Liver (tissue), 9 donors: Measurements from ENCODE around the gene TPBG. TPM values are rescaled to one million over a fixed set of nuclear protein-coding genes. Genes with fewer than 3 reads are reported as not detected.

Experiments
- DNase-seq: peaks from one replicate; pipeline ENCODE4 v3.0.0-alpha.2; 2017; ENCODE audit warnings: low spot score
- H3K27ac ChIP-seq, 2 donors: one replicate each; pipeline ENCODE4 v1.7.0; 2013; ENCODE audit warnings: inconsistent platforms in 2 of 2, low read length in 2 of 2, control low read depth in 1 of 2, low read depth in 1 of 2, mild to moderate bottlenecking in 1 of 2
- H3K27me3 ChIP-seq, 4 donors: one replicate each; pipeline versions ENCODE4 v1.6.1 to v1.7.0; 2013; ENCODE audit warnings: low read length in 3 of 4, inconsistent platforms in 1 of 4, mild to moderate bottlenecking in 1 of 4, moderate library complexity in 1 of 4; ENCODE audit not compliant: control insufficient read depth in 4 of 4, insufficient read depth in 4 of 4
- H3K36me3 ChIP-seq, 4 donors: one replicate each; pipeline versions ENCODE4 v1.6.1 to v1.7.0; 2013; ENCODE audit warnings: low read length in 3 of 4, mild to moderate bottlenecking in 3 of 4, low read depth in 1 of 4, moderate library complexity in 1 of 4; ENCODE audit not compliant: control insufficient read depth in 4 of 4, insufficient read depth in 3 of 4
- H3K4me1 ChIP-seq, 4 donors: one replicate each; pipeline versions ENCODE4 v1.6.1 to v1.7.0; 2013; ENCODE audit warnings: low read length in 3 of 4, mild to moderate bottlenecking in 3 of 4, moderate library complexity in 1 of 4; ENCODE audit not compliant: control insufficient read depth in 4 of 4, insufficient read depth in 4 of 4
- H3K4me3 ChIP-seq, 3 donors: one replicate each; pipeline versions ENCODE4 v1.6.1 to v1.7.0; 2013; ENCODE audit warnings: low read length in 3 of 3, control low read depth in 1 of 3, low read depth in 1 of 3, mild to moderate bottlenecking in 1 of 3
- H3K9ac ChIP-seq, 2 donors: one replicate each; pipeline ENCODE4 v1.7.0; 2013; ENCODE audit warnings: low read length in 2 of 2, mild to moderate bottlenecking in 2 of 2, moderate library complexity in 2 of 2, control low read depth in 1 of 2, low read depth in 1 of 2
- H3K9me3 ChIP-seq, 4 donors: one replicate each; pipeline versions ENCODE4 v1.6.1 to v1.7.0; 2013; ENCODE audit warnings: low read length in 3 of 4; ENCODE audit not compliant: control insufficient read depth in 4 of 4
- EGR1 ChIP-seq, 2 donors: IDR thresholded peaks; 2 replicates each; pipeline ENCODE4 v1.6.1; 2016 to 2018; ENCODE audit warnings: antibody characterized with exemption in 2 of 2, low read depth in 2 of 2
- FOXA1 ChIP-seq: IDR thresholded peaks from 2 replicates; pipeline ENCODE4 v1.6.1; 2016; ENCODE audit warnings: antibody characterized with exemption
- FOXA2 ChIP-seq: IDR thresholded peaks from 2 replicates; pipeline ENCODE4 v1.6.1; 2016; ENCODE audit warnings: antibody characterized with exemption
- GABPA ChIP-seq, 2 donors: IDR thresholded peaks in 1 of 2; conservative IDR thresholded peaks in 1 of 2; 2 replicates each; pipeline ENCODE4 v1.6.1; 2016; ENCODE audit warnings: antibody characterized with exemption in 2 of 2, mild to moderate bottlenecking in 1 of 2, moderate library complexity in 1 of 2
- HNF4A ChIP-seq, 2 donors: conservative IDR thresholded peaks; 2 replicates each; pipeline ENCODE4 v1.6.1; 2016; ENCODE audit warnings: antibody characterized with exemption in 2 of 2, mild to moderate bottlenecking in 2 of 2
- HNF4G ChIP-seq: IDR thresholded peaks from 2 replicates; pipeline ENCODE4 v1.6.1; 2016; ENCODE audit warnings: antibody characterized with exemption
- JUND ChIP-seq, 2 donors: IDR thresholded peaks; 2 replicates each; pipeline ENCODE4 v1.6.1; 2016; ENCODE audit warnings: antibody characterized with exemption in 2 of 2
- NR2F2 ChIP-seq: IDR thresholded peaks from 2 replicates; pipeline ENCODE4 v1.6.1; 2016; ENCODE audit warnings: antibody characterized with exemption
- RAD21 ChIP-seq, 2 donors: IDR thresholded peaks; 2 replicates each; pipeline ENCODE4 v1.6.1; 2016; ENCODE audit warnings: antibody characterized with exemption in 2 of 2, mild to moderate bottlenecking in 2 of 2
- RXRA ChIP-seq, 2 donors: IDR thresholded peaks; 2 replicates each; pipeline ENCODE4 v1.6.1; 2017 to 2018; ENCODE audit warnings: antibody characterized with exemption in 2 of 2, mild to moderate bottlenecking in 1 of 2
- SP1 ChIP-seq: IDR thresholded peaks from 2 replicates; pipeline ENCODE4 v1.6.1; 2018; ENCODE audit warnings: antibody characterized with exemption, mild to moderate bottlenecking
- TAF1 ChIP-seq: conservative IDR thresholded peaks from 2 replicates; pipeline ENCODE4 v1.6.1; 2016; ENCODE audit warnings: antibody characterized with exemption, mild to moderate bottlenecking
- YY1 ChIP-seq: IDR thresholded peaks from 2 replicates; pipeline ENCODE4 v1.6.1; 2016; ENCODE audit warnings: antibody characterized with exemption, mild to moderate bottlenecking
- WGBS: extraction: QIAGEN DNeasy Blood & Tissue Kit; methylation state at CpG from one replicate; pipeline ENCODE4 v1.1.7; 2013; 5-methylcytosine and 5-hydroxymethylcytosine counted together
- polyA plus RNA-seq, 2 donors: library from polyadenylated mRNA; stranded (reverse) in 1 of 2; unstranded in 1 of 2; fragments of 200-250 nt in 1 of 2; fragments of >200 nt in 1 of 2; fragmentation: Nextera tagmentation in 1 of 2; extraction: Ambion mirVana in 1 of 2; gene quantifications; one replicate each; pipeline versions ENCODE4 v1.2.1 to v1.2.3, GENCODE V29; 2013 to 2015
- total RNA-seq, 2 donors: library from RNA; depleted of rRNA; stranded (reverse); fragments of >200 nt; gene quantifications; one replicate each; pipeline ENCODE4 v1.2.3, GENCODE V29; 2014
- TF ChIP-seq, protein P1 (sequence below): IDR thresholded peaks from 2 replicates; pipeline ENCODE4 v1.6.1; 2016; ENCODE audit warnings: antibody characterized with exemption
- TF ChIP-seq, protein P2 (sequence below): IDR thresholded peaks from 2 replicates; pipeline ENCODE4 v1.6.1; 2016; ENCODE audit warnings: antibody characterized with exemption
- TF ChIP-seq, protein P3 (sequence below): fragments of 150-350 bp; IDR thresholded peaks from 2 replicates; pipeline ENCODE4 v1.5.1; 2017; ENCODE audit warnings: improper control_type of control experiment, low read depth, low read length; ENCODE audit not compliant: missing input control
- TF ChIP-seq, protein P4 (sequence below): IDR thresholded peaks from 2 replicates; pipeline ENCODE4 v1.6.1; 2016; ENCODE audit warnings: antibody characterized with exemption
- TF ChIP-seq, protein P5 (sequence below): IDR thresholded peaks from 2 replicates; pipeline ENCODE4 v1.6.1; 2016; ENCODE audit warnings: antibody characterized with exemption, mild to moderate bottlenecking
- donor health status: healthy.
- donor health status: healthy.
- donor health status: healthy.
- donor health status: healthy.
- donor health status: healthy.

Gene TPBG
- total and polyA plus RNA-seq, 4 donors, result 0.37 to 1.3 (median 0.62) TPM

DNA sequence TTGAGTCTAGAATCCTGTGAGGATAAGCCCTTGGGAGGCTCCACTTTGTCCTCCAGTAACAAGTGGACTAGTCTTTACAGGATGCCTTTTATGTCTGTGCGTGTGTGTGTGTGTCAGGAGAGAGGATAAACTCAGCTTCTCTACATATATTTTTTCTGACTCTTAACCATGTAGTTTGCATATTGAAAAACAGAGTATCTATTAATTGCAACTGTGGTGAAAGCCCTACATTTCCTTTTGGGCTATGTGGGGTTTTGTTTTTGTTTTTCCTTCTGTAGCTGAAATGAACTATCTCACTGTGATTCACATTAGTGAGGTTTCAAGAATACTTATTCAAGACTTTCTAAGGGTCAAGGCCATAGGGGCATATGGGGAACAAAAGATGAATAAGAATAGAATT lies 17.7 kb downstream of the TPBG start:
- no peaks in the 10 kb centered on the region for H3K9me3 ChIP-seq
- no peak overlapping the region for H3K9ac ChIP-seq
- 89% methylated on average over 1 of the region's 1 CpG for WGBS
- TF ChIP-seq FOXA1, result no peak
- TF ChIP-seq, protein P1, sequence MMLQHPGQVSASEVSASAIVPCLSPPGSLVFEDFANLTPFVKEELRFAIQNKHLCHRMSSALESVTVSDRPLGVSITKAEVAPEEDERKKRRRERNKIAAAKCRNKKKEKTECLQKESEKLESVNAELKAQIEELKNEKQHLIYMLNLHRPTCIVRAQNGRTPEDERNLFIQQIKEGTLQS, result no peak
- no peak for TF ChIP-seq YY1
- TF ChIP-seq, protein P2, sequence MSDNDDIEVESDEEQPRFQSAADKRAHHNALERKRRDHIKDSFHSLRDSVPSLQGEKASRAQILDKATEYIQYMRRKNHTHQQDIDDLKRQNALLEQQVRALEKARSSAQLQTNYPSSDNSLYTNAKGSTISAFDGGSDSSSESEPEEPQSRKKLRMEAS, result no peak
- TF ChIP-seq RXRA (IDR thresholded peaks at IDR 0.05), result no peak
- TF ChIP-seq NR2F2, result no peak
- no peak for TF ChIP-seq EGR1 (IDR thresholded peaks at IDR 0.05; ENCODE audit: low read depth in 2 of 2)
- no peak for TF ChIP-seq TAF1
- TF ChIP-seq, protein P3, sequence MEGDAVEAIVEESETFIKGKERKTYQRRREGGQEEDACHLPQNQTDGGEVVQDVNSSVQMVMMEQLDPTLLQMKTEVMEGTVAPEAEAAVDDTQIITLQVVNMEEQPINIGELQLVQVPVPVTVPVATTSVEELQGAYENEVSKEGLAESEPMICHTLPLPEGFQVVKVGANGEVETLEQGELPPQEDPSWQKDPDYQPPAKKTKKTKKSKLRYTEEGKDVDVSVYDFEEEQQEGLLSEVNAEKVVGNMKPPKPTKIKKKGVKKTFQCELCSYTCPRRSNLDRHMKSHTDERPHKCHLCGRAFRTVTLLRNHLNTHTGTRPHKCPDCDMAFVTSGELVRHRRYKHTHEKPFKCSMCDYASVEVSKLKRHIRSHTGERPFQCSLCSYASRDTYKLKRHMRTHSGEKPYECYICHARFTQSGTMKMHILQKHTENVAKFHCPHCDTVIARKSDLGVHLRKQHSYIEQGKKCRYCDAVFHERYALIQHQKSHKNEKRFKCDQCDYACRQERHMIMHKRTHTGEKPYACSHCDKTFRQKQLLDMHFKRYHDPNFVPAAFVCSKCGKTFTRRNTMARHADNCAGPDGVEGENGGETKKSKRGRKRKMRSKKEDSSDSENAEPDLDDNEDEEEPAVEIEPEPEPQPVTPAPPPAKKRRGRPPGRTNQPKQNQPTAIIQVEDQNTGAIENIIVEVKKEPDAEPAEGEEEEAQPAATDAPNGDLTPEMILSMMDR, result no peak
- TF ChIP-seq JUND (IDR thresholded peaks at IDR 0.05), result no peak
- no peak for TF ChIP-seq RAD21 (IDR thresholded peaks at IDR 0.05)
- no peak for TF ChIP-seq FOXA2
- no peak for TF ChIP-seq HNF4A (conservative IDR thresholded peaks at IDR 0.05)
- no peak for TF ChIP-seq HNF4G
- TF ChIP-seq, protein P4, sequence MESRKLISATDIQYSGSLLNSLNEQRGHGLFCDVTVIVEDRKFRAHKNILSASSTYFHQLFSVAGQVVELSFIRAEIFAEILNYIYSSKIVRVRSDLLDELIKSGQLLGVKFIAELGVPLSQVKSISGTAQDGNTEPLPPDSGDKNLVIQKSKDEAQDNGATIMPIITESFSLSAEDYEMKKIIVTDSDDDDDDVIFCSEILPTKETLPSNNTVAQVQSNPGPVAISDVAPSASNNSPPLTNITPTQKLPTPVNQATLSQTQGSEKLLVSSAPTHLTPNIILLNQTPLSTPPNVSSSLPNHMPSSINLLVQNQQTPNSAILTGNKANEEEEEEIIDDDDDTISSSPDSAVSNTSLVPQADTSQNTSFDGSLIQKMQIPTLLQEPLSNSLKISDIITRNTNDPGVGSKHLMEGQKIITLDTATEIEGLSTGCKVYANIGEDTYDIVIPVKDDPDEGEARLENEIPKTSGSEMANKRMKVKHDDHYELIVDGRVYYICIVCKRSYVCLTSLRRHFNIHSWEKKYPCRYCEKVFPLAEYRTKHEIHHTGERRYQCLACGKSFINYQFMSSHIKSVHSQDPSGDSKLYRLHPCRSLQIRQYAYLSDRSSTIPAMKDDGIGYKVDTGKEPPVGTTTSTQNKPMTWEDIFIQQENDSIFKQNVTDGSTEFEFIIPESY, result no peak
- TF ChIP-seq, protein P5, sequence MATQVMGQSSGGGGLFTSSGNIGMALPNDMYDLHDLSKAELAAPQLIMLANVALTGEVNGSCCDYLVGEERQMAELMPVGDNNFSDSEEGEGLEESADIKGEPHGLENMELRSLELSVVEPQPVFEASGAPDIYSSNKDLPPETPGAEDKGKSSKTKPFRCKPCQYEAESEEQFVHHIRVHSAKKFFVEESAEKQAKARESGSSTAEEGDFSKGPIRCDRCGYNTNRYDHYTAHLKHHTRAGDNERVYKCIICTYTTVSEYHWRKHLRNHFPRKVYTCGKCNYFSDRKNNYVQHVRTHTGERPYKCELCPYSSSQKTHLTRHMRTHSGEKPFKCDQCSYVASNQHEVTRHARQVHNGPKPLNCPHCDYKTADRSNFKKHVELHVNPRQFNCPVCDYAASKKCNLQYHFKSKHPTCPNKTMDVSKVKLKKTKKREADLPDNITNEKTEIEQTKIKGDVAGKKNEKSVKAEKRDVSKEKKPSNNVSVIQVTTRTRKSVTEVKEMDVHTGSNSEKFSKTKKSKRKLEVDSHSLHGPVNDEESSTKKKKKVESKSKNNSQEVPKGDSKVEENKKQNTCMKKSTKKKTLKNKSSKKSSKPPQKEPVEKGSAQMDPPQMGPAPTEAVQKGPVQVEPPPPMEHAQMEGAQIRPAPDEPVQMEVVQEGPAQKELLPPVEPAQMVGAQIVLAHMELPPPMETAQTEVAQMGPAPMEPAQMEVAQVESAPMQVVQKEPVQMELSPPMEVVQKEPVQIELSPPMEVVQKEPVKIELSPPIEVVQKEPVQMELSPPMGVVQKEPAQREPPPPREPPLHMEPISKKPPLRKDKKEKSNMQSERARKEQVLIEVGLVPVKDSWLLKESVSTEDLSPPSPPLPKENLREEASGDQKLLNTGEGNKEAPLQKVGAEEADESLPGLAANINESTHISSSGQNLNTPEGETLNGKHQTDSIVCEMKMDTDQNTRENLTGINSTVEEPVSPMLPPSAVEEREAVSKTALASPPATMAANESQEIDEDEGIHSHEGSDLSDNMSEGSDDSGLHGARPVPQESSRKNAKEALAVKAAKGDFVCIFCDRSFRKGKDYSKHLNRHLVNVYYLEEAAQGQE, result no peak
- TF ChIP-seq SP1, result no peak
- TF ChIP-seq GABPA (IDR thresholded peaks at IDR 0.05 in 1 of 2, conservative IDR thresholded peaks at IDR 0.05 in 1 of 2), result no peak
- peaks cover 0 to 16% (median 0%) of the 10 kb centered on the region in 4 donors for H3K27me3 ChIP-seq
- H3K4me3 ChIP-seq, result no peak overlapping the region
- H3K36me3 ChIP-seq, result no peaks in the 10 kb centered on the region
- no peak for DNase-seq
- no peaks in the 10 kb centered on the region for H3K4me1 ChIP-seq
- H3K27ac ChIP-seq, result no peak overlapping the region
